Stimulated activated CD4-positive, alpha-beta T cell treated with anti-CD3 and anti-CD28 coated beads, TNF-alpha, amount 100 ng/mL, for 24 hours (primary cell): Measurements from ENCODE around the gene TAC3.
"Not testable (repeated sequence)": the region's sequence is repeated elsewhere in the genome, so short reads cannot be mapped to it uniquely, and the experiment has no call there.

ENCODE experiments used
- DNase-seq, 3 experiments: peaks; one replicate each; pipeline ENCODE4 v3.0.0-alpha.2; 2020; ENCODE audit warnings: low read depth in 3 of 3

Gene TAC3

DNA sequence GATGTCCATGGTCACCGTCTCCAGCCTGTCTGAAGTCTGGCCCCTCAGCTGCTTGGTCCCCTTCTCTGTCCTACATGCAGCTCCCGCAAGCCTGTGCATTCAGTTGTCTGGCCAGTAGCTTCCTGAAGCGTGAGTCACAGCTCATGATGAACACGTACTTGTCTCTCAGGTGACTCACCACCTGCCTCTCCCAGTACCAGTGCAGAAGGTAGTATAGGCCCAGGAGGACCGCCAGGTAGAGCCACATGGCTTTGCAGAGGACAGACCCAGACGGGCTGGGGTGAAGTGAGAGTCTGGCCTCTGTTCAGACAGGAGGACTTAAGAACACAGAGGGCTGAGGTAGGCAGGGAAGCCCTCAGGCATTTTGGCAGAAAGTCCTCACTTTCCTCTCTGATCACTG is 30.6 kb downstream of the TAC3 start:
- not testable (repeated sequence) for DNase-seq

DNA sequence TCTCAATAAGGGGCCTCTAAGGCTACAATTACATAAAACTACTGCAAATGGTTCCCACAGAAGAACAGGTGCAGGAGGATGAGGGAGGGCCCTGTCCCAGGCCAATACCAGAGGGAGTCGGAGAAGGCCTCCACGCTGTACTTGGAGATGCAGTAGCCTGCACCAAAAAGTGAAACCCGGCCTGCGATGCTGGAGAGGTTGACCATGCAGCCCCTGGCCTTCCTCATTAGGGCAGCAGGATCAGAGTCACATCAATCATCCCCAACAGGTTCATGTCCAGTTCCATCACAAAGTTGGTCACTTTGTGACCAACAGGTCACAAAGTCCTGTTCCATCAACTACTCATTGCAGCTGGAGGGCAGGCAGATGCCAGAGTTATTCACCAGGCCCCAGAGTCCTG is 32.9 kb downstream of the TAC3 start:
- DNase-seq: no peak

- not testable (repeated sequence) for DNase-seq
Observed at GRCh38 chr12:56982578-56983236, 33.6 kb downstream of the TAC3 start.

GRCh38 chr12:56980941-56981530 is 35.3 kb downstream of the TAC3 start:
- DNase-seq: no peak

DNA sequence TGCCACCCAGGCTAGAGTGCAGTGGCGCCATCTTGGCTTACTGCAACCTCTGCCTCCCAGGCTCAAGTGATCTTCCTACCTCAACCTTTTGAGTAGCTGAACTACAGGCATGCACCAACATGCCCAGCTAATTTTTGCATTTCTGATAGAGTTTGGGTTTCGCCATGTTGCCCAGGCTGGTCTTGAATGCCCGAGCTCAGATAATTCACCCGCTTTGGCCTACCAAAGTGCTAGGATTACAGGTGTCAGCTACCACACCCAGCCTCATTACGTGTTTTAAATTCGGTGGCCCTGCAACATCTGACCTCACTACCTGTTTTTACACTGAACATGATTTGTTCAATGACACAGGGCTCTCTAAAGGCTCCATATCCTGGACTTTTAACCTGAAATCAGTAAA is 36.1 kb downstream of the TAC3 start:
- no peak for DNase-seq

GRCh38 chr12:56979628-56980027 is 36.7 kb downstream of the TAC3 start:
- DNase-seq: no peak

GRCh38 chr12:56978397-56979138 is 37.8 kb downstream of the TAC3 start:
- no peak for DNase-seq

- DNase-seq: not testable (repeated sequence)
Observed at GRCh38 chr12:56977361-56977760, 39.0 kb downstream of the TAC3 start.

- not testable (repeated sequence) for DNase-seq
Observed at GRCh38 chr12:56974224-56974623, 42.1 kb downstream of the TAC3 start.

- not testable (repeated sequence) for DNase-seq
Observed at GRCh38 chr12:56968910-56969309, 47.4 kb downstream of the TAC3 start.

DNA sequence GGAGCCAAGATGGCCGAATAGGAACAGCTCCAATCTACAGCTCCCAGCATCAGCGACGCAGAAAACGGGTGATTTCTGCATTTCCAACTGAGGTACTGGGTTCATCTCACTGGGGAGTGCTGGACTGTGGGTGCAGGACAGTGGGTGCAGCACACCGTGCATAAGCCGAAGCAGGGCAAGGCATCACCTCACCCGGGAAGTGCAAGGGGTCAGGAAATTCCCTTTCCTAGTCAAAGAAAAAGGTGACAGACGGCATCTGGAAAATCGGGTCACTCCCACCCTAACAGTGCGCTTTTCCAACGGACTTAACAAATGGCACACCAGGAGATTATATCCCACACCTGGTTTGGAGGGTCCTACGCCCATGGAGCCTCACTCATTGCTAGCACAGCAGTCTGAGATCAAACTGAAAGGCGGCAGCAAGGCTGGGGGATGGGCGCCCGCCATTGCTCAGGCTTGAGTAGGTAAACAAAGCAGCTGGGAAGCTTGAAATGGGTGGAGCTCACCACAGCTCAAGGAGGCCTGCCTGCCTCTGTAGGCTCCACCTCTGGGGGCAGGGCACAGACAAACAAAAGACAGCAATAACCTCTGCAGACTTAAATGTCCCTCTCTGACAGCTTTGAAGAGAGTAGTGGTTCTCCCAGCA is 50.2 kb downstream of the TAC3 start:
- DNase-seq: not testable (repeated sequence)

GRCh38 chr12:56965124-56965523 is 51.2 kb downstream of the TAC3 start:
- DNase-seq: not testable (repeated sequence)

DNA sequence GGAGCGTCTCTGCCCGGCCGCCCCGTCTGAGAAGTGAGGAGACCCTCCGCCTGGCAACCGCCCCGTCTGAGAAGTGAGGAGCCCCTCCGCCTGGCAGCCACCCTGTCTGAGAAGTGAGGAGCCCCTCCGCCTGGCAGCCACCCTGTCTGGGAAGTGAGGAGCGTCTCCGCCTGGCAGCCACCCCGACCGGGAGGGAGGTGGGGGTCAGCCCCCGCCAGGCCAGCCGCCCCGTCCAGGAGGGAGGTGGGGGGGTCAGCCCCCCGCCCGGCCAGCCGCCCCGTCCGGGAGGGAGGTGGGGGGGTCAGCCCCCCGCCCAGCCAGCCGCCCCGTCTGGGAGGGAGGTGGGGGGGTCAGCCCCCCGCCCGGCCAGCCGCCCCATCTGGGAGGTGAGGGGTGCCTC is 52.8 kb downstream of the TAC3 start:
- not testable (repeated sequence) for DNase-seq

DNA sequence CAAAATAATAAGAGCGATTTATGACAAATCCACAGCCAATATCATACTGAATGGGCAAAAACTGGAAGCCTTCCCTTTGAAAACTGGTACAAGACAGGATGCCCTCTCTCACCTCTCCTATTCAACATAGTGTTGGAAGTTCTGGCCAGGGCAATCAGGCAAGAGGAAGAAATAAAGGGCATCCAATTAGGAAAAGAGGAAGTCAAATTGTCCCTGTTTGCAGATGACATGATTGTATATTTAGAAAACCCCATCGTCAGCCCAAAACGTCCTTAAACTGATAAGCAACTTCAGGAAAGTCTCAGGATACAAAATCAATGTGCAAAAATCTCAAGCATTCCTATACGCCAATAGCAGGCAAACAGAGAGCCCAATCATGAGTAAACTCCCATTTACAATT is 54.1 kb downstream of the TAC3 start:
- not testable (repeated sequence) for DNase-seq
